ENCODE results near the gene TBL1Y. TPM values are rescaled to one million over a fixed set of nuclear protein-coding genes. Genes with fewer than 3 reads are reported as not detected.

The TBL1Y gene
- total and polyA plus RNA-seq, 12 donors: 0.09 TPM; not detected in 11

DNA sequence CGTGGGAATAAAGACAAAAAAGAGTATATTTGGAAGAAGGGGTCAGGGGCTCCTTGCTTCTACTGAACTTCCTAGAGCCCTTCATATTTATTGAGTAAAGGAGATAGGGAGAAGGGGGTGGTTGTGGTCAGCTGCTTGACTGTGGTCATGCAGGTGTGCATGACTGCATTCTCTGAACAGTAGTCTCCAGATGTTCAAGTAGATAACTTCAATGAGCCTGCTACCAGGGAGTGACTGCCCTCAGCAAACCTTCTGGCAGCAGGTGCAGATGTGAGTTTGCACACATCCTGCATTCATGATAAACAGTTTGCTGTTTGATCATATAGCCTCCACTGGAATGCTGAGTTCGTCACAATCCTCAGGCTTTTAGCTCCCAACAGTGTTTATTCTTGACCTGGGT lies 10.6 kb downstream of the TBL1Y start:
- Histone ChIP-seq H3K27ac (no peak overlapping the region), H3K4me3 (no peak overlapping the region), H3K36me3 (no peaks in the 10 kb centered on the region), H3K27me3 (no peaks in the 10 kb centered on the region), H3K9me3 (no peaks in the 10 kb centered on the region), H3K4me1 (no peaks in the 10 kb centered on the region)
- DNase-seq (no peak), ATAC-seq (no peak)
- 57 to 76% methylated on average over 2 of the region's 2 CpGs for WGBS, 2 donors
- TF ChIP-seq, protein P1, sequence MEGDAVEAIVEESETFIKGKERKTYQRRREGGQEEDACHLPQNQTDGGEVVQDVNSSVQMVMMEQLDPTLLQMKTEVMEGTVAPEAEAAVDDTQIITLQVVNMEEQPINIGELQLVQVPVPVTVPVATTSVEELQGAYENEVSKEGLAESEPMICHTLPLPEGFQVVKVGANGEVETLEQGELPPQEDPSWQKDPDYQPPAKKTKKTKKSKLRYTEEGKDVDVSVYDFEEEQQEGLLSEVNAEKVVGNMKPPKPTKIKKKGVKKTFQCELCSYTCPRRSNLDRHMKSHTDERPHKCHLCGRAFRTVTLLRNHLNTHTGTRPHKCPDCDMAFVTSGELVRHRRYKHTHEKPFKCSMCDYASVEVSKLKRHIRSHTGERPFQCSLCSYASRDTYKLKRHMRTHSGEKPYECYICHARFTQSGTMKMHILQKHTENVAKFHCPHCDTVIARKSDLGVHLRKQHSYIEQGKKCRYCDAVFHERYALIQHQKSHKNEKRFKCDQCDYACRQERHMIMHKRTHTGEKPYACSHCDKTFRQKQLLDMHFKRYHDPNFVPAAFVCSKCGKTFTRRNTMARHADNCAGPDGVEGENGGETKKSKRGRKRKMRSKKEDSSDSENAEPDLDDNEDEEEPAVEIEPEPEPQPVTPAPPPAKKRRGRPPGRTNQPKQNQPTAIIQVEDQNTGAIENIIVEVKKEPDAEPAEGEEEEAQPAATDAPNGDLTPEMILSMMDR (IDR thresholded peaks at IDR 0.05): no peak
- intact Hi-C loops (cut with DNase I): no loop called here

DNA sequence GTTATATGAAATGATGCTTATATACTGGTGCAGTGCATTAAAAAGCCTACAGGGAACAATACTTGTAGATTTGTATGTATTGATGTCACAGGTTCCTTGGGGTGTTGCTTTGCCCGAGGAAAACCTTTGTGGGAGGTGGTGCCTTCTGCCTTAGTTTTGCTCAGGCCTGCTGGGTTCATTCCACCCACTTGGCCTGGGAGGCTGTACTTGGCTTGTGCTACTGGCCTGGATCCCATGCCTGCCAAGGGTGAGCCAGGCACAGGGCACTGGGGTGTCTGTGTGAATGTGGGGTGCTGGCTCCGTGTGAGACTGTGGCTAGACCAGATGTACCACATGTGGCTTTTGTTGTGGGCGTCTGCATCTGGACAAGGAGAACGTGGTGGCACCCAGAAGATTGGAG lies 17.8 kb downstream of the TBL1Y start:
- Histone ChIP-seq H3K4me3 (no peak overlapping the region), H3K27ac (no peak overlapping the region), H3K4me1 (no peaks in the 10 kb centered on the region), H3K36me3 (no peaks in the 10 kb centered on the region), H3K9me3 (no peaks in the 10 kb centered on the region), H3K27me3 (no peaks in the 10 kb centered on the region)
- TF ChIP-seq, protein P1 (IDR thresholded peaks at IDR 0.05): no peak
- DNase-seq (no peak), ATAC-seq (no peak)
- 69 to 80% methylated on average over 4 of the region's 4 CpGs for WGBS, 2 donors
- intact Hi-C loops (cut with DNase I): no loop called here

DNA sequence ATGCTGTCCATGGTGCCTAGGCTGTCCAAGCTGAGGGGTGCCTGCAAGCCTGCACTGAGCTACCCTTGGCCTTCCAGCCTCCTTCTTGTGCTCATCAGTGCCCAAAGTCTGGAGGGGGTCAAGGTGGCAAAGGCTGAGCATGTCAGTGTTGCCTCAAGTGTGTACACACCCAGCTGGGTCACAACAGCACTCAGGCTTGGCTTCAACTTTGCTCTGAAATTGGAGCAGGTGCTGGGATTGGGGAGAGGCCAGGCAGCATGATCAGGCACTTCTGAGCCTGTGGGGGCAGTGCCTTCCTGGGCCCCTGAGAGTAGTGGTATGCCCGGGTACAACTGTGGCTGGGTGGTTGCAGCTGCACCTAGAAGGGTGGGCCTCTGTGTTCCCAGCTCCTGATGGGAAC lies 18.7 kb downstream of the TBL1Y start:
- WGBS, 2 donors: 69 to 100% methylated on average over 1 of the region's 1 CpG
- no peaks in the 10 kb centered on the region for H3K36me3 ChIP-seq
- no peaks in the 10 kb centered on the region for H3K4me1 ChIP-seq
- ATAC-seq (no peak), DNase-seq (no peak)
- H3K4me3 ChIP-seq: no peak overlapping the region
- H3K27ac ChIP-seq: no peak overlapping the region
- no peaks in the 10 kb centered on the region for H3K9me3 ChIP-seq
- intact Hi-C loops (cut with DNase I): no loop called here
- H3K27me3 ChIP-seq: no peaks in the 10 kb centered on the region
- TF ChIP-seq, protein P1 (IDR thresholded peaks at IDR 0.05): no peak

DNA sequence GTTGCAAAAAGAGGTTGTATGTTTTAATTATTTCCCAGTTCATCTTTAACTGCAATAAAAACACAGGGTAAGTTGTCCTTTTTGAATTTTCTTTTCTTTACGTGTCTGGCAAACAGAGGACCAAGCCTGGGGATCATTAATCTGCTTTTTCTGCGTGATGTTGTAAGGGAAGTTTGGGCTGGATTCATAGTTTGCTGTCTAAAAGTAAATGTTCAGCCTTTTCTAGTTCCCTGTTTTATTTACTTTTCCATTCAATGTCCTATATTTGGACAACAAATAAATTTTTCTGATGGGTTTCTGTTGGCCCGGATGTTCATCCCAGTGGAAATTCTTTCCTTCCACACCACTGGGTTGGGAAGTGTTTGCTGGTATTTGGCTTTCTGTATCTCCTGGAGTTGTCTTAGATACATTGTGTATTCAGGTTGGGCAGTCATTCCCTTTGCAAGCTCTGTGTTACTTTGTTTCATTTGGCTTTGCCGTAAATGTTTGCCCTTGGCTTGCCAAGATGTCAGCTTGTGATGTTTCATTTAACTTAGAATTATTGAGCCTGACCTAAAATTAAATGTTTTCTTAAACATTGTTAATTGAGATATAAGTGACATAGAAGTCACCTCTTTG lies 21.4 kb downstream of the TBL1Y start:
- DNase-seq: no peak
- no peak for ATAC-seq
- Histone ChIP-seq H3K36me3 (no peaks in the 10 kb centered on the region), H3K9me3 (no peaks in the 10 kb centered on the region), H3K27me3 (no peaks in the 10 kb centered on the region), H3K4me1 (no peaks in the 10 kb centered on the region), H3K27ac (no peak overlapping the region), H3K4me3 (no peak overlapping the region)
- intact Hi-C loops (cut with DNase I): no loop called here
- 78 to 81% methylated on average over 4 of the region's 4 CpGs for WGBS, 2 donors
- TF ChIP-seq, protein P1 (IDR thresholded peaks at IDR 0.05): no peak
